Cardiac muscle cell (in vitro differentiated cells and primary cell): ENCODE measurements around the gene VKORC1L1. TPM values are rescaled to one million over a fixed set of nuclear protein-coding genes. Genes with fewer than 3 reads are reported as not detected.

Experiments
- DNase-seq, 2 donors: peaks; one replicate each; pipeline versions ENCODE4 v3.0.0 to v3.0.0-alpha.2; 2010 to 2017; ENCODE audit warnings: low read depth in 1 of 2, low spot score in 1 of 2
- H3K27ac ChIP-seq: fragments of 200-600 bp; sonication (generic); 2 replicates; pipeline ENCODE4 v1.5.1; 2016
- H3K27me3 ChIP-seq: fragments of 200-600 bp; sonication (generic); 2 replicates; pipeline ENCODE4 v1.6.0; 2016; ENCODE audit warnings: control low read depth
- H3K36me3 ChIP-seq: fragments of 200-600 bp; sonication (generic); 2 replicates; pipeline ENCODE4 v1.5.1; 2016; ENCODE audit warnings: control low read depth
- H3K4me1 ChIP-seq: fragments of 200-600 bp; sonication (generic); 2 replicates; pipeline ENCODE4 v1.8.1; 2017; ENCODE audit warnings: low read depth, mild to moderate bottlenecking, mixed run types
- H3K4me3 ChIP-seq: fragments of 200-600 bp; sonication (generic); 2 replicates; pipeline ENCODE4 v1.5.1; 2016; ENCODE audit warnings: mild to moderate bottlenecking
- H3K9me3 ChIP-seq: fragments of 200-600 bp; sonication (generic); 2 replicates; pipeline ENCODE4 v1.5.1; 2017; ENCODE audit warnings: low read depth, mild to moderate bottlenecking, control low read depth
- CTCF ChIP-seq: IDR thresholded peaks from 2 replicates; pipeline ENCODE4 v1.5.1; 2012; ENCODE audit warnings: low read depth, mild to moderate bottlenecking, low read length
- polyA plus RNA-seq: library from polyadenylated mRNA; unstranded; fragments of >200 nt; fragmentation: Nextera tagmentation; extraction: Ambion mirVana; gene quantifications from 2 replicates; pipeline ENCODE4 v1.2.1, GENCODE V29; 2016
- total RNA-seq: library from RNA; depleted of rRNA; stranded (reverse); fragments of >200 nt; gene quantifications from 2 replicates; pipeline ENCODE4 v1.2.3, GENCODE V29; 2016

VKORC1L1 gene
- total and polyA plus RNA-seq, 2 experiments from 2014 or later = 8.6 to 12.8 TPM

GRCh38 chr7:65968256-65969185 is 95.6 kb downstream of the VKORC1L1 start:
- H3K4me3 ChIP-seq = no peak overlapping the region
- no peaks in the 10 kb centered on the region for H3K4me1 ChIP-seq
- H3K27me3 ChIP-seq = no peaks in the 10 kb centered on the region
- H3K27ac ChIP-seq = no peak overlapping the region
- DNase-seq = no peak
- no peak for TF ChIP-seq CTCF
- no peaks in the 10 kb centered on the region for H3K9me3 ChIP-seq
- peaks cover 59% of the 10 kb centered on the region for H3K36me3 ChIP-seq

GRCh38 chr7:65971021-65971420 is 98.1 kb downstream of the VKORC1L1 start:
- Histone ChIP-seq H3K27ac (no peak overlapping the region), H3K27me3 (no peaks in the 10 kb centered on the region), H3K9me3 (no peaks in the 10 kb centered on the region), H3K4me3 (no peak overlapping the region), H3K4me1 (no peaks in the 10 kb centered on the region), H3K36me3 (peaks cover 58% of the 10 kb centered on the region)
- TF ChIP-seq CTCF = no peak
- DNase-seq = no peak

- no peak for TF ChIP-seq CTCF
- Histone ChIP-seq H3K36me3 (peaks cover 46% of the 10 kb centered on the region), H3K4me3 (no peak overlapping the region), H3K27ac (no peak overlapping the region), H3K9me3 (no peaks in the 10 kb centered on the region), H3K27me3 (no peaks in the 10 kb centered on the region), H3K4me1 (no peaks in the 10 kb centered on the region)
- DNase-seq = no peak
Measured at GRCh38 chr7:65972976-65973375, 100.1 kb downstream of the VKORC1L1 start.

- TF ChIP-seq CTCF = no peak
- Histone ChIP-seq H3K27me3 (no peaks in the 10 kb centered on the region), H3K36me3 (peaks cover 36% of the 10 kb centered on the region), H3K9me3 (no peaks in the 10 kb centered on the region), H3K4me3 (no peak overlapping the region), H3K4me1 (no peaks in the 10 kb centered on the region), H3K27ac (no peak overlapping the region)
- DNase-seq = no peak
Measured at GRCh38 chr7:65974191-65974801, 101.4 kb downstream of the VKORC1L1 start.

- Histone ChIP-seq H3K4me1 (no peaks in the 10 kb centered on the region), H3K9me3 (no peaks in the 10 kb centered on the region), H3K27ac (no peak overlapping the region), H3K4me3 (no peak overlapping the region), H3K27me3 (no peaks in the 10 kb centered on the region), H3K36me3 (peaks cover 31% of the 10 kb centered on the region)
- no peak for DNase-seq
- TF ChIP-seq CTCF = no peak
Measured at GRCh38 chr7:65974876-65975275, 102.0 kb downstream of the VKORC1L1 start.
